SW 1271 (cell line): ENCODE results near the gene ASTN1.
"Not testable (repeated sequence)": the region's sequence is repeated elsewhere in the genome, so short reads cannot be mapped to it uniquely, and the experiment has no call there.

ENCODE experiments used
- DNase-seq, 2 experiments: peaks; one replicate each; lab custom pipeline; 2025; lab: John Stamatoyannopoulos, UW

ASTN1 gene

DNA sequence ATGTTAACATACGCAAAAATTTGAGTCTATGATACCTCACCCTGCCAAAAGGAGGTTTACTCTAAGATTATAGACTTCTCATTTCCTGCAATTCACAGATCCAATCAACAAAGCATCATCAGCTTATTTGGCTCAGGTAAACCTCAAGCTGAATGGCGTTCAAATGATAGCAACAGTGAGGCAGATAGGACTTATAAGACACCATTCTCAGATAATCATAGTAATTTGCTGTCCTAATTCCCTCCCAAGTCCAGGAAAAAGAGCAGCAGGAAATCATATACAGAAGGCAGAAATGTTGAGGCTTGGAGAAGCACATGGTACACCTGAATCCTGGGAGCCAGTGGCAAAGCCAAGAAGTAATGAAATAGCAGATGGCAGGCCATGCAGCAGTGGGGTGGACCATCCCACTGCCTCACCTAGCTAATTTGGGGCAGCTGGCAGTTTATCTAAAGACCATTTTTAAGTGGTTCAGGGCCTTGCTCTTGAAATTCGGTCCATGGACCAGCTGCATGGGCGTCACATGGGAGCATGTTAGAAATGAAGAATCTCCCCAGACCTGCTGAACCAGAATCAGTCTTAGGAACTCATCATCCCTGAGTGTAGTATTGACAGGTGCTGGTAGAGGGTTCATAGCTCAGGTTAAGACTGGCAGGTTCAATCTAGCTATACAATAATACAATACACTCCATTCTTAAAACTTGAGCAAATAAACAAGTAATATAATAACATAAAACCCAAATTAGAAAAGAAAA lies 57.7 kb downstream of the ASTN1 start:
- DNase-seq: no peak

GRCh38 chr1:177106196-177106595 lies 58.3 kb downstream of the ASTN1 start:
- DNase-seq: no peak

DNA sequence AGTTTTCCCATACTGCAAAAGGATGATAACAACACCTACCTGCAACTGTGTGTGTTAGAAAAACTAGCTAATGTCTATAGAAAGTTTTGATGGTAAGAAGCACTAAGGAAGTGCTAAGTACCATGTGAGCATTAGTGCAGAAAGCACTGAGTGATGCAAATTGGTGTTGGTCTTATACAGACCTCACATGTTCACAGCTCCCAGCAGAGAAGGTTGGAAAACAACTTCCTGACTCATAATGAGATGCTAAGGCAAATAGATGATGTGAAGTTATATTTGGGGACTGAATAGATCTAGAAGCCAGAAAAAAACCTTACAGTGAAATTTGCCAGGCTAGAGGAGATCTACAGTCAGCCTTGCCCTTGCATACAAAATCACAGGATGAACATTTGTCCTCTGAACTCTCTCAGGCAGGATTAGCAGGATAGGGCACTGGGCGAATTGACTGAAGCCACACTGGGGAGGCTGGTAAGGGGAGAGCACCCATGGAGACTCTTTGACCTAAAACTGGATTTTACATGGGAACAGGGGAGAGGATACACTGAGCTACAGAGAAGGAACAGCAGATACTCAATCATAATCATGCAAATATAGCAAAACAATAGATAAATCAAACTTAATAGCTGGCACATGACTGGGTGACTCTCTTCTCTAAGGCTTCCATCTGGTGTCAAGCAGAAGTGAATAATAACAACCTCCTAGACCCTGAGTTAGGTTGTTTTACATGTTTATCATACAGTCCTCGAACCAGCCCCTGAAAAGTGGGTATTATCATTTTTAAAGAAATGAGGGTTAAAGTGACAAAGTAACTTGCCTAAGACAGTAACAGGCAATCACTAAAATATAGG lies 61.3 kb downstream of the ASTN1 start:
- DNase-seq: no peak

- DNase-seq: no peak
Observed at GRCh38 chr1:177092001-177092400, 72.5 kb downstream of the ASTN1 start.

- no peak for DNase-seq
Observed at GRCh38 chr1:177091040-177091439, 73.5 kb downstream of the ASTN1 start.

GRCh38 chr1:177088966-177089365 lies 75.5 kb downstream of the ASTN1 start:
- no peak for DNase-seq

- no peak for DNase-seq
Observed at GRCh38 chr1:177082855-177083693, 81.4 kb downstream of the ASTN1 start.

DNA sequence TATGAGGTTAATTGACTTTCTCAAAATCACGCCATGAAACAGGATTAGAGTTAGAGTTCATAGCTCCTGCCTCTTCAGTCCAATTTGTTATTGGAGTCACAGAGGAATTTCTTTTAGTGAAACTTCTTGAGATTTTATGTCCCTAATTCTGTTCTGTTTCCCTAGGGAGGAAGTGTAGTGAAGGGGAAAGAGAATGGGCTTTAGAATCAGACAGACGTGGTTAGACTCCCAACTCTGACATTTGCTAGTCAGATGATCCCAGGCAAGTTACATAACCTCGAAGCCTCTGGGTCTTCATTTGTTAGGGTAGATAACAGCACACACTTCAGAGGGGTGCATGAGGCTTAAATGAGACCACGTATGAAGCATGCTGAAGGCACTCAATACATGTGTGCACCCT lies 83.9 kb downstream of the ASTN1 start:
- DNase-seq: no peak

DNA sequence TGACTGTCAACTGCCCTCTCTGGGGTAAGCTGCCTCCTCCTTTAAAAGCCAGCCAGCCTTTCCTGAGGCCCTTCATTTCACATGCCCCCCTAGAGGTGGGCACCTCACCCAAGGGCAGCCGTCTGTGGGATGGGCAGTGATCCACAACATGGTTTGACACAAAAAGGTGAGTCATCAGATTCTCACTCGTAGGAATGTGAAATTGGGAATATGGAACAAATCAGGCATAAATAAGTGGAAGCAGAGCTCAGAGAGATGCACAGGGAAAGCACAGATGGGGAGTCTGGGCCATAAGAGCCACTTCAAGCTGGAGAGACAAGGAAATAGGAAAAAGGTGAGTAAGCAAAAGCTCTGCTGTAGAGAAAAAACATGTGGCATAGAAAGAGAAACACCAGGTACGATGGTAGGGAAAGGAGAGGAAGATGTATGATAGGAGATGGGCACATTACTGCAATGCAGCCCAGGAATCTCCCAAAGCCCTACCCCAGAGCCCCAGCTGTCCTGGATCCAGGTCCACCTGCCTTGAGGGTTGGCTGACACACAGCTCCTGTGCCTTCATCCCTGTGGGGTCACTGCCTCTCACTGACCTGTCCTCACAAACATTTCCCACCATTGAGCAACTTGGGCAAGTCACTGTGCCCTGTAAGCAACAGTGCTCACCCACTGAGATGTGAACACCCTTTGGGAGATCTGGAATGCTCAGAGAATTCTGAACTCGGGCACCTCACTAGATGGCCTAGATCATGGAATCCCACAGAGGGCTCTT lies 86.6 kb downstream of the ASTN1 start:
- DNase-seq: no peak

DNA sequence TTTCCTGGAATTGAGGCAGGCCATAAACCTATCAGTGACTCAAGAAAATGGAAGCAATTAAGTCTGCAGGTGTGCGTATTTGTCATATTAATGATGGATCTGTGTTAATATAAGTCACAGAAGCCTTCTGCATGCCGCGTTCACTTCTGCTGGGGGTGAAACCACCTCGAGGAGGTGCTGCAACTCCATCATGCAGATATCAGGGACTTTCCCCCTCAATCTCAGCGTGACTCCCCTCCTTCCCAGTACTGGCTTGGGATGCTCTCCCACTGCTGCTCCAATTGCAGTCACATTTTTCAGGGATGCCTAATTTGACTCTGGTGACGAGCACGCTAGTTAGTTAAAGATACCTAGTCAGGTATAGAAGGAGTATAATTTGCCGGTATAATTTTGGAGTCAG lies 87.5 kb downstream of the ASTN1 start:
- no peak for DNase-seq

- not testable (repeated sequence) for DNase-seq
Observed at GRCh38 chr1:177074811-177075210, 89.7 kb downstream of the ASTN1 start.

GRCh38 chr1:177069490-177069889 lies 95.0 kb downstream of the ASTN1 start:
- DNase-seq: no peak

DNA sequence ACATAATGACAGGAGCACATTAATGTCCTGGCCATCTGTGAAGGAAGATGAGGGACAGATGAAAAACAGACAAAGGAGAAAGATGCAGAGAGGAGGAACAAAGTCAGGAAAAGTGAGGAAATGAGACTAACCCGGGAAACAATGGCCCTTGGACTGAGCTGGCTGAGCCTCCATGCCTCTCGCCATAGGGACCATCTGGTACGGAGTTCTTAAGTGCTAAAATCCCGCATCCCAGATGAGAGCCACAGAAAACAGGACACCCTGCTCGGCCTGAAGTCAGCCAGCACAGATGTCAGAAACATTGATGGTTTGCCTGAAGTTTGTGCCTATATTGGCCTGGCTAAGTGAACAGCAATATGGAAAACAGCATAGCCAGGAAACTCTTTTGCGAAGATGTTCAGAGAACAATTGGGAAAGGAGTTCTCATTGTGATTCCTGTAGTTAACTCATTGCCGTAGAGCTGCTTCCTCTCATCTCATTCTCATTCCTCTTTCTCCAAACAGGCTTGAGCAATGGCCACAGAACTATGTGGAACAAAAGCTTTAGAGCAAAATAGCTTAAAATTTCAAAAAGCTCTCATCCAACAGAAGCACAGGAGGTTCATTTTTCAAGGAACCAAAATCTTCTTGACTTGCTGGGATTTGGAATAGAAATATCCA lies 96.6 kb downstream of the ASTN1 start:
- DNase-seq: no peak

DNA sequence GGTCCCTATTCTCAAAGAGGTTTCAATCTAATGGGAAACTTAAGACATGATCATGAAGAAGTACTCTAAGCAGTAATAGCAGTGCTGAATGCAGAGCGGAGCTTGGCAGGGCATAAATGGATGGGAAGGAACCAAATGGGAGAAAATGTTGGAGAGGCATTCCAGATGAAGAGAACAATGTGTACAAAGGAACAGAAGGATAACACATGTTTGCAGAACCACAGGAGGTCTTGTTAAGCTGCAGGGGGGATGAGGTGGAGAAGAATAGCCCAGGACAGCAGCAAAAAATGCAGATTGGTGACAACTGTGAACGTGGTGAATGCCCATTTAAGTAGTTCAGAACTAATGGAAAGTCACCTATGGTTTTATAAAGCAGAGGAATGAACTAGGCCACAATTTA lies 99.1 kb downstream of the ASTN1 start:
- no peak for DNase-seq

DNA sequence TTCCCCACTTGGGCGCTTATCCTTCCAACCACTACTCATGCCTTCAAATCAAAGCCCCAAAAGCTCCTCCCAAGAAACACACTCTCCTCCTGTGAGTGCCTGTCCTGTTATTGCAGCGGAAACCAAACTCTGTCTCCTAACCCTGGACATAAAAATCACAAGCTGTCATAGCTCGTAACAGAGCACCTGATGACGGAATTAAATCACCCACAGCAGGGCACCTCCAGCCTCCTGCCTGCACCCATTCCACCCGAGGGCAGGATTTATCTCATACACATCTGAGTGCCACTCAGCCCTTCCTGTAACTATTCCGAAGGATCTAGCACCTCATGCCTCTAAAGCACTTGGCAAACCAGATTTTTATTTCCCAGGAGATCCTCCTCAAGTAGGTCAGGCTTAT lies 100.9 kb downstream of the ASTN1 start:
- no peak for DNase-seq

DNA sequence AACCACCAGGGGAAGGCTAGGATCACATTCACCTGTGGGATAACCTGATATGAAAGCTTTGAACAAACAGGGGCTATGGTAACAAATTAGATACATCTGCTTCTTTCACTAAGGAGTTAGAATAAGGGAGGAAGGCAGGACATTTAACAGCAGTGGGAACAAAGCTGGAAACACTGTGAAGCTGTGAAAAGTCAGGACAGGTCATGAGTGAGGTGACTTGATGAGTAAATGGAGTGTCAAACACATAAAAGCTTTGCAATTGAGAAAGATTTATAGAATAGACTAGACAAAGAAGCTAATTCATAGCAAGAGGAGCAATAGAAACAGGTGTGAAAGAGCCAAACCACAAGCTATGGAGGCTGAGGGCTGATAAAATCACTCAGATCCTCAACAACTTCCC lies 110.0 kb downstream of the ASTN1 start:
- no peak for DNase-seq

DNA sequence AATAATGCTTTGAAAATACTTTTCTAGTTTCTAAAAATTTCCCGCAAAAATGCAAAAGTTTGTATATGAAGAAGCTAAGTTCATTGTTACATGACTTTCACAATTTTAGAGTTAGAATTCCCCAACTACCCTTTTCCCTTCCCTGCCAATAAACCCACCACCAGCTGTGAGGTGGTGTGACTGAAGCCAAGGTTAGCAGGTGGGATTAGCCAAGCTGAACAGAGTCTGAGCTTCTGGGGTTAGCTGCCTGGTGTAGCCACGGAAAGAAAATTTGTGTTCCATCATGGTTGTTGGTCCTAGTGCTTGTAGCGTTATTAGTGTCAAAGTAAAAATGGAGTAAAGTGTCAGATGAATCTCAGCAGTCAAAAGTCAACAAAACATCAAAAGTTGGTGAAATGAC lies 110.9 kb downstream of the ASTN1 start:
- DNase-seq: no peak

GRCh38 chr1:177048314-177049069 lies 116.0 kb downstream of the ASTN1 start:
- no peak for DNase-seq

DNA sequence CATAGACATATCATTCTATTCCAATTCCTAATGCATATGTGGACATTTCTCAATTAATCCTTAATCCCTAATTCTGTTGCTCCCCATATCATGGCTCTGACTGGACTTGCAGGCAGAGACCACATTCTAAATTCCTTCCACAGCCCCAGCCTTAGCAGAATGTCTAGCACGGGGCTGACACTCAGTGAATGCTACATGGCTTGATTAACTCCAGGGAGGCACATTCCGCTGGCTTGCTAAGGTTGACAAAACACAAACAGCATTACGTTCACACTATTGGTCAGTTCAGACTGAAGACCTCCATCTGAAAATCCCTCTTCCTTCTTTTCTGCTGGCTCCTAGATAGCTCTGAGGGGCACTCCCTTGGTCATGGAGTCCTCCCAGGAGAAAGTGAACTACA lies 119.4 kb downstream of the ASTN1 start:
- DNase-seq: no peak

DNA sequence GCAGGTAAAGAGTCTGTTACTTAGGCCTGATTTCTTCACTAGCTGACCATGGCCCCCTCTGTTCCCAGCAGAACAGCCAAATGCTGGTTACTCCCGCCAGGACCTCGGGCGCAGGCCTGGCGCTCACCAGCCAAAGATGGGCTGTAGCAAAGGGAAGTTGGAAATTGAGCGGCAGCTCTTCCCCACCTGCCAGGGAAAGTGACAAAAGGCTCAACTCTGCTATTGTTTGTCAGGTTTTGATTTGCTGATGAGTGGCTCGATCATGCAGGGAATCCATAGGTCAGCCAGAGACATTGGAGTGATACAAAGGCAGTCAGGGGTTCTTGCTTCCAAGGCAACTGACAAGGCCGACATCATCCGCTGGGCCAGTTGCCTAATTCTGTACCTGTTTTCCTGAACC lies 120.1 kb downstream of the ASTN1 start:
- DNase-seq: no peak
